WTC11 (cell line): ENCODE results near the gene ZNF747. TPM values are rescaled to one million over a fixed set of nuclear protein-coding genes. Genes with fewer than 3 reads are reported as not detected.

Experiments
- ATAC-seq: fragments of 200-7000 bp; cut with Tn5 transposase; 2 replicates; pipeline ENCODE4 v1.10.0; 2021; ENCODE audit warnings: mild to moderate bottlenecking, moderate library complexity
- CTCF ChIA-PET: fragments of 300-600 bp; sonication (Branson Sonifier 250); formaldehyde crosslinking; loops from one replicate; lab custom pipeline; 2021; ENCODE audit warnings: antibody characterized with exemption; lab: Charles Lee
- POLR2A ChIA-PET: fragments of 350-600 bp; sonication (Branson Sonifier 250); formaldehyde crosslinking; loops from one replicate; lab custom pipeline; 2021; ENCODE audit warnings: antibody characterized with exemption; lab: Charles Lee
- DNase-seq: peaks from one replicate; pipeline ENCODE4 v3.0.0; 2021; ENCODE audit warnings: low spot score
- H3K27ac Mint-ChIP-seq: 2 replicates; pipeline ENCODE4 v1.8.0; 2021; ENCODE audit warnings: mixed read lengths
- H3K27me3 Mint-ChIP-seq: 2 replicates; pipeline ENCODE4 v1.8.0; 2021; ENCODE audit warnings: low read depth, mild to moderate bottlenecking, moderate library complexity, mixed read lengths
- H3K36me3 Mint-ChIP-seq: 2 replicates; pipeline ENCODE4 v1.8.0; 2021; ENCODE audit warnings: mixed read lengths
- H3K4me1 Mint-ChIP-seq: 2 replicates; pipeline ENCODE4 v1.8.0; 2022; ENCODE audit warnings: mixed read lengths
- H3K4me3 Mint-ChIP-seq: 2 replicates; pipeline ENCODE4 v1.8.0; 2021; ENCODE audit warnings: mild to moderate bottlenecking, moderate library complexity, mixed read lengths
- H3K9me3 Mint-ChIP-seq: 2 replicates; pipeline ENCODE4 v1.8.0; 2021; ENCODE audit warnings: mixed read lengths
- AFF4 ChIP-seq: sonication (generic); formaldehyde crosslinking; IDR thresholded peaks from 2 replicates; pipeline ENCODE4 v1.8.1; 2023; ENCODE audit warnings: mild to moderate bottlenecking, missing genetic modification reagents, borderline replicate concordance
- AR ChIP-seq: fragments of 250-450 bp; sonication (Bioruptor Pico); IDR thresholded peaks from 2 replicates; pipeline ENCODE4 v1.9.0; 2021; ENCODE audit warnings: mild to moderate bottlenecking
- ATF2 ChIP-seq: sonication (generic); formaldehyde crosslinking; IDR thresholded peaks from 2 replicates; pipeline ENCODE4 v1.8.1; 2022; ENCODE audit warnings: low read depth, missing genetic modification reagents, borderline replicate concordance
- CBFB ChIP-seq: sonication (generic); formaldehyde crosslinking; IDR thresholded peaks from 2 replicates; pipeline ENCODE4 v1.8.1; 2022; ENCODE audit warnings: mild to moderate bottlenecking, low read depth, missing genetic modification reagents
- ELF4 ChIP-seq: sonication (generic); formaldehyde crosslinking; IDR thresholded peaks from 2 replicates; pipeline ENCODE4 v1.8.1; 2022; ENCODE audit warnings: low read depth, mild to moderate bottlenecking, moderate library complexity, missing genetic modification reagents
- EMX1 ChIP-seq: fragments of 250-450 bp; sonication (Bioruptor Pico); IDR thresholded peaks from 2 replicates; pipeline ENCODE4 v1.8.0; 2021; ENCODE audit warnings: mild to moderate bottlenecking
- GRHL2 ChIP-seq: fragments of 250-450 bp; sonication (Bioruptor Pico); IDR thresholded peaks from 2 replicates; pipeline ENCODE4 v1.8.0; 2022; ENCODE audit warnings: mild to moderate bottlenecking, moderate library complexity; ENCODE audit not compliant: insufficient replicate concordance, severe bottlenecking
- JUN ChIP-seq: sonication (generic); formaldehyde crosslinking; IDR thresholded peaks from 2 replicates; pipeline ENCODE4 v1.8.0; 2023; ENCODE audit warnings: mild to moderate bottlenecking, missing genetic modification reagents
- NR1H2 ChIP-seq: sonication (generic); formaldehyde crosslinking; IDR thresholded peaks from 2 replicates; pipeline ENCODE4 v1.9.0; 2021; ENCODE audit warnings: mild to moderate bottlenecking, moderate library complexity, missing genetic modification reagents
- NR3C1 ChIP-seq: sonication (generic); formaldehyde crosslinking; conservative IDR thresholded peaks from 2 replicates; pipeline ENCODE4 v1.8.1; 2023; ENCODE audit warnings: low read depth, mild to moderate bottlenecking, missing genetic modification reagents
- PRRX2 ChIP-seq: fragments of 250-450 bp; sonication (Bioruptor Pico); IDR thresholded peaks from 2 replicates; pipeline ENCODE4 v1.8.0; 2021; ENCODE audit warnings: mild to moderate bottlenecking
- SP1 ChIP-seq: sonication (generic); formaldehyde crosslinking; conservative IDR thresholded peaks from 2 replicates; pipeline ENCODE4 v1.8.1; 2022; ENCODE audit warnings: missing genetic modification reagents
- ZBTB21 ChIP-seq: sonication (generic); formaldehyde crosslinking; IDR thresholded peaks from 2 replicates; pipeline ENCODE4 v1.8.1; 2023; ENCODE audit warnings: mild to moderate bottlenecking, missing genetic modification reagents, borderline replicate concordance
- ZNF232 ChIP-seq: sonication (generic); formaldehyde crosslinking; IDR thresholded peaks from 2 replicates; pipeline ENCODE4 v1.8.0; 2022; ENCODE audit warnings: mild to moderate bottlenecking, missing genetic modification reagents
- ZNF281 ChIP-seq: sonication (generic); formaldehyde crosslinking; IDR thresholded peaks from 2 replicates; pipeline ENCODE4 v1.8.0; 2023; ENCODE audit warnings: mild to moderate bottlenecking, missing genetic modification reagents
- ZNF423 ChIP-seq: fragments of 250-450 bp; sonication (Bioruptor Pico); IDR thresholded peaks from 2 replicates; pipeline ENCODE4 v2.1.2; 2022; ENCODE audit warnings: mild to moderate bottlenecking, moderate library complexity
- ZNF512 ChIP-seq: sonication (generic); formaldehyde crosslinking; IDR thresholded peaks from 2 replicates; pipeline ENCODE4 v1.8.1; 2022; ENCODE audit warnings: missing genetic modification reagents, borderline replicate concordance
- total RNA-seq: library from RNA; stranded (reverse); gene quantifications from 3 replicates; pipeline ENCODE4 v1.2.3, GENCODE V29; 2021
- TF ChIP-seq, protein P1 (sequence below): fragments of 250-450 bp; sonication (Bioruptor Pico); IDR thresholded peaks from 2 replicates; pipeline ENCODE4 v1.9.0; 2021; ENCODE audit warnings: moderate library complexity, mild to moderate bottlenecking, inconsistent platforms, borderline replicate concordance
- TF ChIP-seq, protein P2 (sequence below): sonication (generic); formaldehyde crosslinking; IDR thresholded peaks from 2 replicates; pipeline ENCODE4 v1.8.1; 2023; ENCODE audit warnings: mild to moderate bottlenecking, moderate library complexity, missing genetic modification reagents

The ZNF747 gene
- total RNA-seq, 1 experiment from 2014 or later, result 11.3 TPM

GRCh38 chr16:30515275-30515674, 19.4 kb downstream of the ZNF747 start (continued):
- TF ChIP-seq ZBTB21 (CRISPR knock-in tag) (no peak), ZNF281 (CRISPR knock-in tag) (no peak), ATF2 (no peak), NR1H2 (CRISPR knock-in tag) (no peak), SP1 (CRISPR knock-in tag) (no peak)
- TF ChIP-seq, protein P1, sequence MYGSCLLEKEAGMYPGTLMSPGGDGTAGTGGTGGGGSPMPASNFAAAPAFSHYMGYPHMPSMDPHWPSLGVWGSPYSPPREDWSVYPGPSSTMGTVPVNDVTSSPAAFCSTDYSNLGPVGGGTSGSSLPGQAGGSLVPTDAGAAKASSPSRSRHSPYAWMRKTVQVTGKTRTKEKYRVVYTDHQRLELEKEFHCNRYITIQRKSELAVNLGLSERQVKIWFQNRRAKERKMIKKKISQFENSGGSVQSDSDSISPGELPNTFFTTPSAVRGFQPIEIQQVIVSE (CRISPR knock-in tag), result no peak
- TF ChIP-seq, all 79 proteins: peak for 0

DNA sequence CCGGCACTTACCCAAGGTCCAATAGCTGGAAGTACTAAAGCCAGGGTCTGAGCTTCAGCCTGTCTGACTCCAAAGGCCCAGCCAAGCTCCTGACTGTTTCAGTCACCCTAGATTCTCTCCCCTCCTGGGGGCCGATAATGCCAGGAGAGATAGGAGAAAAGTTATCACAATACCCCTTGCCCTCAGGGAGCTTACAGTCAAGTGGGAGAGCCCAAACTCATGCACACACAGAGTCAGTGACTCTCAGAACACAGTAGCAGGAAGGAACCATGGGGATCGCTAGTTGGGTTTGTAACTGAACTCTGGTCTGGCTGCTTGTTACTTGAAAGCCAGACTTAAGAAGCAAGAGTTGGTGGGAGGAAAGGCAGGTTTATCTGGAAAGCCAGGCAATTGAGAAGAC, 23.1 kb downstream of the ZNF747 start:
- Mint-ChIP-seq H3K27me3 (peaks cover 10% of the 10 kb centered on the region), H3K27ac (no peak overlapping the region), H3K9me3 (no peaks in the 10 kb centered on the region), H3K4me1 (no peaks in the 10 kb centered on the region), H3K4me3 (no peak overlapping the region), H3K36me3 (no peaks in the 10 kb centered on the region)
- CTCF ChIA-PET, result interaction anchor here (0.7 kb wide), 1 partner anchor 102 kb away, joined by 4 read pairs; no protein-coding TSS in a partner anchor
- no peak for DNase-seq
- POLR2A ChIA-PET, result no interaction called here
- ATAC-seq, result no peak
- TF ChIP-seq EMX1 (CRISPR knock-in tag) (no peak), ZNF232 (CRISPR knock-in tag) (no peak), NR3C1 (no peak), ZNF423 (CRISPR knock-in tag) (no peak), PRRX2 (no peak), AFF4 (CRISPR knock-in tag) (no peak), AR (CRISPR knock-in tag) (no peak), ATF2 (no peak), ZNF512 (CRISPR knock-in tag) (no peak), NR1H2 (CRISPR knock-in tag) (no peak), ELF4 (CRISPR knock-in tag) (no peak), JUN (no peak), CBFB (CRISPR knock-in tag) (no peak), GRHL2 (CRISPR knock-in tag) (no peak)
- TF ChIP-seq, protein P2, sequence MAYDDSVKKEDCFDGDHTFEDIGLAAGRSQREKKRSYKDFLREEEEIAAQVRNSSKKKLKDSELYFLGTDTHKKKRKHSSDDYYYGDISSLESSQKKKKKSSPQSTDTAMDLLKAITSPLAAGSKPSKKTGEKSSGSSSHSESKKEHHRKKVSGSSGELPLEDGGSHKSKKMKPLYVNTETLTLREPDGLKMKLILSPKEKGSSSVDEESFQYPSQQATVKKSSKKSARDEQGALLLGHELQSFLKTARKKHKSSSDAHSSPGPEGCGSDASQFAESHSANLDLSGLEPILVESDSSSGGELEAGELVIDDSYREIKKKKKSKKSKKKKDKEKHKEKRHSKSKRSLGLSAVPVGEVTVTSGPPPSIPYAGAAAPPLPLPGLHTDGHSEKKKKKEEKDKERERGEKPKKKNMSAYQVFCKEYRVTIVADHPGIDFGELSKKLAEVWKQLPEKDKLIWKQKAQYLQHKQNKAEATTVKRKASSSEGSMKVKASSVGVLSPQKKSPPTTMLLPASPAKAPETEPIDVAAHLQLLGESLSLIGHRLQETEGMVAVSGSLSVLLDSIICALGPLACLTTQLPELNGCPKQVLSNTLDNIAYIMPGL (CRISPR knock-in tag), result no peak
